Natural killer cell treated with Interleukin-12 subunit alpha and Interleukin-12 subunit beta and Interleukin-15 and Interleukin-18, amount 100 ng/mL, for 72 hours (primary cell): ENCODE data around the gene ETS2. TPM values are rescaled to one million over a fixed set of nuclear protein-coding genes. Genes with fewer than 3 reads are reported as not detected.

Source experiments
- ATAC-seq, 2 donors: fragments of 150-1000 bp; cut with Tn5 transposase in 1 of 2; sonication (Bioruptor Pico), chemical (Tn5 transposase) in 1 of 2; 2 replicates each; pipeline ENCODE4 v1.10.0; 2021
- DNase-seq: peaks from one replicate; pipeline ENCODE4 v3.0.0; 2022; ENCODE audit warnings: low spot score
- H3K27ac Mint-ChIP-seq, 2 donors: 1 replicate in 1 of 2; 2 replicates in 1 of 2; pipeline ENCODE4 v1.8.0; 2022; ENCODE audit warnings: mixed read lengths in 2 of 2, mild to moderate bottlenecking in 1 of 2, moderate library complexity in 1 of 2
- H3K27me3 Mint-ChIP-seq, 2 donors: 1 replicate in 1 of 2; 2 replicates in 1 of 2; pipeline ENCODE4 v1.8.0; 2022; ENCODE audit warnings: mixed read lengths in 2 of 2
- H3K36me3 Mint-ChIP-seq: one replicate; pipeline ENCODE4 v1.8.0; 2022; ENCODE audit warnings: mixed read lengths
- H3K4me1 Mint-ChIP-seq, 2 donors: 1 replicate in 1 of 2; 2 replicates in 1 of 2; pipeline ENCODE4 v1.8.0; 2022; ENCODE audit warnings: low read depth in 2 of 2, mixed read lengths in 2 of 2, mild to moderate bottlenecking in 1 of 2
- H3K4me3 Mint-ChIP-seq: one replicate; pipeline ENCODE4 v1.8.0; 2022; ENCODE audit warnings: mixed read lengths
- H3K9me3 Mint-ChIP-seq: 2 replicates; pipeline ENCODE4 v1.8.0; 2022; ENCODE audit warnings: mixed read lengths
- total RNA-seq, 2 donors: library from RNA; stranded (reverse); gene quantifications; one replicate each; pipeline ENCODE4 v1.2.3, GENCODE V29; 2022

Gene ETS2
- total RNA-seq, 2 donors from 2014 or later = 22.9 to 25.2 TPM

DNA sequence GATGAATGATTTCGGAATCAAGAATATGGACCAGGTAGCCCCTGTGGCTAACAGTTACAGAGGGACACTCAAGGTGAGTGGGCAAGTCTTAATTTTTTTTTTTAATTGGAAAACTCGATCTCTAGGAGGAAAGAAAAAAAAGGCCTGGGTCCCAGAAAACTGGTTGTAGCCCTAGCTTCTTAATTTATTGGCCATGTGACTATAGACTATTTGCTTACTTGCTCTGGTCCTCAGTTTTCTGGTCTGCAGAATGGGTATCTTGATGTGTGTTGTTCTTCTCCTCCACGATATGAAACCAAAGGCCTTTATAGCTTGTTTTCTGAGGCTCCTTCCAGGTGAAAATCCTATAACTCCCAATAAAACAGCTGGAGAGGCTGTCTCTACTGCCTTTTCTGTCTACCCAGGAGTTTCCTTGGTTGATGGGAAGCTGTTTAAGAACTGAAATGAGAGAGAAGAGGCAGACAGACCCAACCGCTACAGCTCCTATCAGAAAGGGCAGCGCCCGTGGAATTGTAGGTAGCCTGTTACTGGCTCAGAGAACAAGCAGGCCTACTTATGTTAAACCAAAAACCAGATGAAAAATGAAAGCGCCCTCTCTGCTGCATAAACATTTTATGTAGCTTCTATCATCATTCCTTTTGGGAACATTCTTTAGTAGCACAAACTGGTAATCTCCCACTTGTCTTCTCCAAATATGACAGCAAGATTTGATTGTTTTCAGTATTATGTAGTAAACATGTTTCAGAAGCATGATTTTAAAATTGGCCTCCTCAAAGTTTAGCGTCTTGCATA lies 4.5 kb downstream of the ETS2 start:
- Mint-ChIP-seq H3K36me3 (peaks cover 23% of the 10 kb centered on the region), H3K9me3 (no peaks in the 10 kb centered on the region), H3K27me3 (no peaks in the 10 kb centered on the region), H3K4me1 (peaks cover 19 to 23% of the 10 kb centered on the region in 2 donors), H3K4me3 (no peak overlapping the region), H3K27ac (no peak overlapping the region)
- ATAC-seq (no peak), DNase-seq (no peak)

DNA sequence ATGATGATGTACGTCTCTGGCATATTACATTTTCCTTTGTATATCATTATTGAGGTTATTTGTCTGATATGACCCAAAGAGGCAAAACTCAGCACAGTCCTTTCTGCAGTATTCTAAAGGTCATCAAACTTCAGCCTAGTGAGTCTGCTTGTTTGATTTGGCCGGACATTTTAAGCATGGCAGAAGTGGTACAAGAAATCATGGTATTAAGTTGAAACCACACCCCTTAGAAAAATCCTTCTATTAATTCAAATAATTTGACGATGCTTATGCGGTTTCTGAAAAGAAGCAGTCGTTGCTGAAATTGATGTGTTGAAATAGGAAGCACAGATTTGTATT lies 5.1 kb downstream of the ETS2 start:
- Mint-ChIP-seq H3K36me3 (peaks cover 25% of the 10 kb centered on the region), H3K4me1 (peaks cover 19 to 23% of the 10 kb centered on the region in 2 donors), H3K27me3 (no peaks in the 10 kb centered on the region), H3K4me3 (no peak overlapping the region), H3K9me3 (no peaks in the 10 kb centered on the region), H3K27ac (no peak overlapping the region)
- DNase-seq (peak; percentile 31), ATAC-seq (no peak)

DNA sequence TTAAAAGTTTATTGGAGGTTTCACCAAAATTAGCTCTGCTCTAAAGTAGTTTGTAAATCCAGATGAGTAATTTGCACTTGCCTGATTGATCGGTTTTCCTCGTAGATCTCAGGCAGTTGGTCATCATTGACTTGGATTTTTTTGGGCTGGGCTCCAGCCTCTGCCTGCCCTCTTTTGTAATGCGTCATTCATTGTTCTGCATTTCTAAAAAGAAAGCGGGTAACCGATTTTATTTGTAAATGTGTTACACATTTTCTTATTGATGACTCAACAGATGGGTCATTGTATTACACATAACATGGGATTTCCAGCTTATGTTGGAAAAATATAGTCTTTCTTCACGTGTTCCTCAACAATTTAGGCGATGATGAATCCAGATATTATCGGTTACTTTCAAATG lies 5.5 kb downstream of the ETS2 start:
- no peaks in the 10 kb centered on the region for H3K9me3 Mint-ChIP-seq
- peak overlapping the region in 1 of 2 donors; percentile 18 for H3K27ac Mint-ChIP-seq
- DNase-seq (no peak), ATAC-seq (no peak)
- H3K4me1 Mint-ChIP-seq = peaks cover 19 to 23% of the 10 kb centered on the region in 2 donors
- no peaks in the 10 kb centered on the region for H3K27me3 Mint-ChIP-seq
- H3K4me3 Mint-ChIP-seq = no peak overlapping the region
- H3K36me3 Mint-ChIP-seq = peaks cover 26% of the 10 kb centered on the region

DNA sequence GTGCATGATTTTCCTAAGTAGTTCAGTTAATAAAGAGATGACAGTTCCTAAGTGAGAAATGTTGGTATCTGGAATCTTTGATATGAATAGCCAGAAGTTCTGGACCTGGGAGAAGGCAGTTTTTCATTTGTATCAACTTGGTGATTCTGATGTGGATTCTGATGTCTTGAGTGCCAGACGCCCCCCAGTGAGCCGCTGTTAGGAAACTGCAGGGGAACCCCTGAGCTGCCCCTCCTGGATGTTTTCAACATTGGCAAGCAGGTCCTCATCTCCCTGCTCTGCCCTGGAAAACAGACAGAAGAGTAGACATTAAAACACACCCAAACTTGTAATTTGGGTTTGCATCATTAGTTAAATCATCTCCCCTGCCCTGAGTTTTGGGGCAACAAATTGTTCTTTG lies 7.4 kb downstream of the ETS2 start:
- Mint-ChIP-seq H3K4me3 (no peak overlapping the region), H3K9me3 (no peaks in the 10 kb centered on the region), H3K4me1 (peaks cover 6 to 7% of the 10 kb centered on the region in 2 donors), H3K27me3 (no peaks in the 10 kb centered on the region), H3K27ac (no peak overlapping the region), H3K36me3 (peaks cover 38% of the 10 kb centered on the region)
- ATAC-seq = no peak
- DNase-seq = no peak

DNA sequence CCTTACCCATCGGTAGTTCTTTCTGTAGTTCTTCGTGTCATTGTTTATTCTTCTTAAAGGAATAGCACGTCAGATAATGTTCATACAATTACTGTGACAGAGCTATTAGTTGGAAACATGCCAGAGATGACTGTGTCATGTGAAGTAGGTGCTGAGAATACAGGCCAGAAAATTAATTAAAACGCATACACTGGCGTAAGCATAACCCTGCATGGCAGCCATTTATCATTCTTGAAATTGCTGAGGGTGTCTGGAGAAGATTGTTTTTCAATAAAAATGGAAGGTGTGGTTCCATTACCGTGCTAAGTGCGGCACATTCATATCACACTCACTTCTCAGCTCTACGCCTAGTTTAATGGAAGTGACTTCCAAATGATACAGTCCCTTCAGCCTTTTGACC lies 7.8 kb downstream of the ETS2 start:
- ATAC-seq (no peak), DNase-seq (no peak)
- no peak overlapping the region for H3K27ac Mint-ChIP-seq
- no peak overlapping the region for H3K4me3 Mint-ChIP-seq
- peaks cover 2 to 3% of the 10 kb centered on the region in 2 donors for H3K4me1 Mint-ChIP-seq
- no peaks in the 10 kb centered on the region for H3K27me3 Mint-ChIP-seq
- H3K36me3 Mint-ChIP-seq = peaks cover 42% of the 10 kb centered on the region
- no peaks in the 10 kb centered on the region for H3K9me3 Mint-ChIP-seq

DNA sequence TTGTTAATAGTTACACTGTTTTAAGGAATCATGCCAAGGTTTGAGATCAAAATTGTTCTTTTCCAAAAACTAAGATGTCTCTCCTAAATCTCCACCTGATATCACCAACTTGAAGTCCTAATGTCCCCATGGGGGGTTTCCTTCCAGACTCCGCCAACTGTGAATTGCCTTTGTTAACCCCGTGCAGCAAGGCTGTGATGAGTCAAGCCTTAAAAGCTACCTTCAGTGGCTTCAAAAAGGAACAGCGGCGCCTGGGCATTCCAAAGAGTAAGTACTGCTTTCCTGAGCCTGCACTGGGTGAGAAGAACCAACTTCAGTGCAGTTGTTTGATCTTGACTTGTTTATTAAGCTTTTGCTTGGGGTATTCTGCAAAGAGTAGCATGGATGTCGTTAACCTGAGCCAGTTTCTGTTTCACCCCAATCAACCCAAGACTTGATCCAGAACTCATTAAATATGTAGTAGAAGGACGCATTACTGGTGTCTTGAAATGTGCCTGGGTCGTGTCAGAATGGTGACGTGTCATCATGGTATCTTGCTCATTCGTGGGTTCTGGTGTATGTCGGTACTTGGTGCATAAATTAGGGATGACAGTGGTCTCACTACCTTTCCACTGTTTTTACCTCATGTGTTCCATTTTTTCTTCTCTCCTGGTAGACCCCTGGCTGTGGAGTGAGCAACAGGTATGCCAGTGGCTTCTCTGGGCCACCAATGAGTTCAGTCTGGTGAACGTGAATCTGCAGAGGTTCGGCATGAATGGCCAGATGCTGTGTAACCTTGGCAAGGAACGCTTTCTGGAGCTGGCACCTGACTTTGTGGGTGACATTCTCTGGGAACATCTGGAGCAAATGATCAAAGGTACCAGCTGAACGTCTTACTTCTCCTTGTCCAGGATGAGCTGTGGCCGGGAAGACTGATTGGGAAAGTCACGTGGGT lies 8.7 kb downstream of the ETS2 start:
- Mint-ChIP-seq H3K9me3 (no peaks in the 10 kb centered on the region), H3K27me3 (no peaks in the 10 kb centered on the region), H3K36me3 (peaks cover 50% of the 10 kb centered on the region), H3K4me1 (peaks cover 0 to 2% of the 10 kb centered on the region in 2 donors), H3K27ac (no peak overlapping the region), H3K4me3 (no peak overlapping the region)
- DNase-seq = no peak
- no peak for ATAC-seq

DNA sequence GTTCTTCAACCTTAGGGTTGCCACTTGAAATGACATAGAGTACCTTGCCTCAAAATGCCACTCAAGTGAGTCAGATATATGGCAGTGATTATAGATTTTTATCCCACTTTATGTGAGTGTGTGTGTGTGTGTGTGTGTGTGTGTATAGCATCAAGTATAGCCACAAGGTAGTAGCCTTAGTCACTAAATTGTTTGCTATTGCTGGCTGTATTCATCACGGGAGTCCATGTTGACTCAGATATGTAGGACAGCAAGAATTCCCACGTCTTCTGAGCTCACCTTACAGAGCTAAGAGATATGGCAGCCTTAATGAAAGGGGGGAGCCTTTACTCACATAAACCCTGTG lies 9.3 kb downstream of the ETS2 start:
- no peak for DNase-seq
- no peak for ATAC-seq

DNA sequence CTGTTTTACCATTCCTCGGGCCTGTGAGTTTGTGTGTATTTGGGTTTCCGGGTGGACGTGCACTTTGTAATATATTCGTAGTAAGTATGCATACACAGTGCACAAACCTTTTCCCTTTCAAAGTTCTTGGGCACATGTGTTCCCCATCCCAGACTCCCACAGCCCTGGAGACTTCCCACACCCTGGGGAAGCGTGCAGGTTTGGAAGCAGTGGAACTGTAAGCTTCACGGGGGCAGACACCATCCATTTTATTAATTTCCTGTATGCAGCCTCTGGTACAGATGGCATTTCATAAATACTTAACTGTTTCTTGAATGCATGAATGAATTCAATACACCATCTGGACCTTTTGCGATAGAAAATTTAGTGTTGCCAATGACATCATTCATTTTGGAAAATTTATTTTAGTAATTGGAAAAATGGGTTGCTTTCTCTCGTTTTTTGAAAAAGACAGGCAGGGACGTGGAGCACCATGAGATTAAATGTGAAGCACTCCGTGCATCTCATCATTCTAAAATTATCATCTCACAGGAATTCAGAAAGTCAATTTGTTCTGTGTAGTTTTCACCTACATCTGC lies 10.8 kb downstream of the ETS2 start:
- ATAC-seq (no peak), DNase-seq (no peak)
- H3K27ac Mint-ChIP-seq = no peak overlapping the region
- H3K9me3 Mint-ChIP-seq = no peaks in the 10 kb centered on the region
- peaks cover 54% of the 10 kb centered on the region for H3K36me3 Mint-ChIP-seq
- peaks cover 0 to 2% of the 10 kb centered on the region in 2 donors for H3K4me1 Mint-ChIP-seq
- no peak overlapping the region for H3K4me3 Mint-ChIP-seq
- no peaks in the 10 kb centered on the region for H3K27me3 Mint-ChIP-seq

More for the DNA sequence above, 9.3 kb downstream of the ETS2 start:
- Mint-ChIP-seq H3K27me3 (no peaks in the 10 kb centered on the region), H3K4me3 (no peak overlapping the region), H3K9me3 (no peaks in the 10 kb centered on the region), H3K27ac (no peak overlapping the region), H3K36me3 (peaks cover 50% of the 10 kb centered on the region), H3K4me1 (peaks cover 0 to 2% of the 10 kb centered on the region in 2 donors)

DNA sequence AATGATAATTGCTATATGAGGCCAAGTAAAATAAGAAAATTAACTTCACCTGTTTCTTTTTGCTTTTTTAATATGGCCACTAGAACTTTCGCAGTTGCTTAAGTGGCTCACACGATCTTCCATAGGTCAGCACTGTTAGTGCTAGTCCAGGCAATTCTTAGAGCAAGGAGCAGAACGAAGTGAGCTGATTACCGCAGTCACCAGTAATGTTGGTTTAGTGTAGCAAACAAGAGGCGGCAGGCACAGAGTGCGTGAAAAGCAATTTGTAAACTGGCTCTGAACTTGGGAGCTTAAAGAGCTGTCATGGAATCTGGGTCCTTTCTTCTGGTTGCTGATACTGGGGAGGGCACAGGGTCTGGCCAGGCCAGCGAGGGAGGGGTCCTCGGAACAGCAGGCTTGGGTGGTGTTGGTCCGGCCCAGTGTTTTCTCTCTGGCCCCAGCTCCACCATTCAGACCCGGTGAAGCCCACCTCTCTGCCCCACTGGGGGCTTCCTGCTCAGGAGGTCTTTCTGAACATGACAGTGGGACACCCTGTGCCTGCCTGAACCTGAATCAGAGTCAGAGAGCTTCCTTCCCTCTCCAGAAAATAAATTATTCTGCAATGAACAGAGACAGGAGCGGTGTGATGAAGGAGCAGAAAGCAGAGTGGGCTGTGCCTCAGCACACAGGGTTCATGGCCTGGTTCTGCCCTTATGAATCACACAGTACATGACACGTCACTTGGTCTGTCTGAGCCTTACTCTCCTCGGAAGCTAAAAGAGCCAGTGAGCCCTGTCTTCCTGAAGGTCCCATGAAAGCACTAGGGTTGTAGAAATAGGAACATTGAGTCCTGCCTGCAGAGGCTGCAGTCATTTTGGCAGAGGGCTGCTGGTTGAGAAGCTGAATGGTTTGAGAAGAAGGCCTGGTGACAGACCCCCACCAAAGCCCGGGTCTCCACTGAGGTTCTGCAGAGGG lies 11.9 kb downstream of the ETS2 start:
- DNase-seq (no peak), ATAC-seq (no peak)
- Mint-ChIP-seq H3K9me3 (no peaks in the 10 kb centered on the region), H3K4me3 (no peak overlapping the region), H3K4me1 (peaks cover 0 to 2% of the 10 kb centered on the region in 2 donors), H3K36me3 (peaks cover 51% of the 10 kb centered on the region), H3K27me3 (no peaks in the 10 kb centered on the region), H3K27ac (no peak overlapping the region)

DNA sequence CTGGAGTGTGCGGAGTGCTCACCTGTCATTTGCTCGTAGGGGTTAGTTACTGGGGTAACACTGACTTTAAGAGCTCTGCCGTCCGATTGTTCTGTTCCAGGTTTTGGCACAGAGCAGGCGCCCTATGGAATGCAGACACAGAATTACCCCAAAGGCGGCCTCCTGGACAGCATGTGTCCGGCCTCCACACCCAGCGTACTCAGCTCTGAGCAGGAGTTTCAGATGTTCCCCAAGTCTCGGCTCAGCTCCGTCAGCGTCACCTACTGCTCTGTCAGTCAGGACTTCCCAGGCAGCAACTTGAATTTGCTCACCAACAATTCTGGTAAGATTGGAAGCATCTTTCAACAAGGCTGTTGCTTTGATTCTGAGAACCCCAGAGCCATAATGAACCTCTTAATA lies 12.6 kb downstream of the ETS2 start:
- Mint-ChIP-seq H3K36me3 (peaks cover 46% of the 10 kb centered on the region), H3K27ac (no peak overlapping the region), H3K4me1 (peaks cover 0 to 2% of the 10 kb centered on the region in 2 donors), H3K27me3 (no peaks in the 10 kb centered on the region), H3K4me3 (no peak overlapping the region), H3K9me3 (no peaks in the 10 kb centered on the region)
- DNase-seq (no peak), ATAC-seq (no peak)

DNA sequence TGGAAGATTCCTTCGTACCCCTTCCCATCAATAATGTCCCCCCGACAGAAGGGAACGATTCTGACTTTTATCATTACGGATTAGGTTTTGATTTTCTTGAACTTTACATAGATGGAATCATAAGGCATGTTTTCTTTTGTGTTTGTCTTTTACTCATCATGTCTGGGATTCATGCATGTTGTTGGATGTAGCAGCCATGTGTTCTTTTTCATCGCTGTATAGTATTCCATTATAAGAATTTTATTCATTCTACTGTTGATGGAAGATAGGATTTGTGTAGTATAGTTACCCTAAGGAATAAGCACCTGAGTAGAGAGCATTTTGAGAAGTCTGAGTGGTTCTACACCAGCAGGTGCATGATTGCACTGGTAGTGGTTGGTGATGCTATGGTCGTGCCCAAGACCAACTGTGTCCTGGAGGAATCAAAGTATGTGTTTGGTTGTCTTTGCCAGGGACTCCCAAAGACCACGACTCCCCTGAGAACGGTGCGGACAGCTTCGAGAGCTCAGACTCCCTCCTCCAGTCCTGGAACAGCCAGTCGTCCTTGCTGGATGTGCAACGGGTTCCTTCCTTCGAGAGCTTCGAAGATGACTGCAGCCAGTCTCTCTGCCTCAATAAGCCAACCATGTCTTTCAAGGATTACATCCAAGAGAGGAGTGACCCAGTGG lies 13.5 kb downstream of the ETS2 start:
- ATAC-seq = no peak
- H3K4me1 Mint-ChIP-seq = peaks cover 0 to 2% of the 10 kb centered on the region in 2 donors
- no peaks in the 10 kb centered on the region for H3K27me3 Mint-ChIP-seq
- H3K4me3 Mint-ChIP-seq = no peak overlapping the region
- peaks cover 47% of the 10 kb centered on the region for H3K36me3 Mint-ChIP-seq
- DNase-seq = no peak
- no peak overlapping the region for H3K27ac Mint-ChIP-seq
- H3K9me3 Mint-ChIP-seq = no peaks in the 10 kb centered on the region

DNA sequence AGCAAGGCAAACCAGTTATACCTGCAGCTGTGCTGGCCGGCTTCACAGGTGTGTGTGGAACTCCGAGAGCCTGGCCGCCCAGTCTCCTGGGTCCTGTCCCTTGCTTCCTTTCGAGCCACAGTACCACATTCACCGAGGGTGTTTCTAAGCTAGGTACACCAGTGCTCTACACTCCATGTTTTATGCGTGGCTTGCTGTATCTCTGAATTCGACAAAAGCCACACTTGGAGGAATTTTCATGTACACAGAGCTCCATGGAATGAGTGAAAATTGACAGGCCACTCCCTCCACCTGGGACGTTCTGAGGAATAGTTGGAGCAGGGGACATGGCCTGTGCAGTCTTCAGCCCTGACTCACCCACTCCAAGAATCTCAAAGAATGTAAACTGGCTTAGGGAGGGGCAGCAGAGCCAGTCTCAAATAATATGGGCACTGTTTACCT lies 14.0 kb downstream of the ETS2 start:
- Mint-ChIP-seq H3K27me3 (no peaks in the 10 kb centered on the region), H3K4me3 (no peak overlapping the region), H3K4me1 (no peaks in the 10 kb centered on the region), H3K27ac (no peak overlapping the region), H3K9me3 (no peaks in the 10 kb centered on the region), H3K36me3 (peaks cover 43% of the 10 kb centered on the region)
- ATAC-seq (no peak), DNase-seq (no peak)
